Fibroblast of the aortic adventitia (primary cell): Measurements from ENCODE around the gene PSMG1. TPM values are rescaled to one million over a fixed set of nuclear protein-coding genes. Genes with fewer than 3 reads are reported as not detected.

ENCODE experiments used
- DNase-seq: peaks from one replicate; pipeline ENCODE4 v3.0.0-alpha.2; 2010; ENCODE audit warnings: low read depth
- H3K4me3 ChIP-seq: 2 replicates; pipeline ENCODE4 v1.5.1; 2011; ENCODE audit warnings: low read depth, mild to moderate bottlenecking, control low read depth, low read length, moderate library complexity
- CTCF ChIP-seq: IDR thresholded peaks from 2 replicates; pipeline ENCODE4 v1.5.1; 2011; ENCODE audit warnings: mild to moderate bottlenecking, low read length, control low read depth, inconsistent platforms; ENCODE audit not compliant: insufficient read depth
- total RNA-seq: library from RNA; depleted of rRNA; stranded (reverse); fragments of >200 nt; gene quantifications from 2 replicates; pipeline ENCODE4 v1.2.3, GENCODE V29; 2012; ENCODE audit warnings: low replicate concordance

The PSMG1 gene
- total RNA-seq, 1 donor = 91.1 TPM

- no peak for TF ChIP-seq CTCF
- peak; percentile 33 for DNase-seq
- H3K4me3 ChIP-seq = peak overlapping the region; percentile 98
These were observed 573 bp downstream of the PSMG1 start for GRCh38 chr21:39182484-39183271.

GRCh38 chr21:39182016-39182415 is 1.2 kb downstream of the PSMG1 start:
- H3K4me3 ChIP-seq = peak overlapping the region; percentile 98
- no peak for DNase-seq
- TF ChIP-seq CTCF = no peak

GRCh38 chr21:39181205-39181818 is 1.9 kb downstream of the PSMG1 start:
- no peak for DNase-seq
- TF ChIP-seq CTCF = no peak
- peak overlapping the region; percentile 98 for H3K4me3 ChIP-seq

DNA sequence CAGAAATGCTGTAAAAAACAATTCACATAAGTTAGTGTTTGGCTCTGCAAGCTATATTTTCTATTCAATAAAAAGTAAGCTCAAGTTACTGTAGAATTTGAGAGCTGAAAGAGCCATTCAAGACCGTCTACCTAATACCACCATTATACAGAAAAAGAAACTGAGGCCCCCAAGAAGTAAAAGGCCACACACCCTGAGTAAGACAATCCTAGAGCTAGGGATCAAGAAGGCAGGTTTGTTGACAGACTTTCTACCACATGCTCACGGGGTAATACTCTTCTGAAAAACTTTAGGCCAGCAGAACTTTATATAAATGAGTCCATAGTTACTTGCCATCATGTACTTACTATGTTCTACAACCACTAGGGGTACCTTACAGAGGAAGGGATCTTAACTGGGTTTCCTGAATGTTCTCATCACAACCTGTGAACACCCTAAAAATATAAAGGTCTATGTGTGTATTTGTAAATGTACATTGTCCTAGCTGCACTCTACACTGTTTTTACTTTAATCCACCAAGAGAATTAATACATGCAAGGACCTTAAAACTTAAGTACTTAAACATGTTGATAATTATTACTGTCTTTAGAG is 2.7 kb downstream of the PSMG1 start:
- peak; percentile 32 for TF ChIP-seq CTCF
- no peak for DNase-seq

GRCh38 chr21:39178421-39178820 is 4.8 kb downstream of the PSMG1 start:
- DNase-seq = no peak
- TF ChIP-seq CTCF = no peak
- H3K4me3 ChIP-seq = no peak overlapping the region

More for the DNA sequence above, 2.7 kb downstream of the PSMG1 start:
- no peak overlapping the region for H3K4me3 ChIP-seq

GRCh38 chr21:39176271-39176709 is 7.0 kb downstream of the PSMG1 start:
- DNase-seq = no peak
- no peak overlapping the region for H3K4me3 ChIP-seq
- TF ChIP-seq CTCF = no peak
